Epithelial cell of proximal tubule (primary cell): ENCODE measurements around the gene ZNF385B. TPM values are rescaled to one million over a fixed set of nuclear protein-coding genes. Genes with fewer than 3 reads are reported as not detected.

ENCODE experiments used
- DNase-seq: peaks from one replicate; pipeline ENCODE4 v3.0.0-alpha.2; 2011; ENCODE audit warnings: low read depth
- H3K4me3 ChIP-seq: 2 replicates; pipeline ENCODE4 v1.5.1; 2011; ENCODE audit warnings: low read depth, mild to moderate bottlenecking, low read length
- CTCF ChIP-seq: conservative IDR thresholded peaks from 2 replicates; pipeline ENCODE4 v1.5.1; 2012; ENCODE audit warnings: low read depth, mild to moderate bottlenecking, low read length
- total RNA-seq: library from RNA; depleted of rRNA; stranded (reverse); fragments of >200 nt; gene quantifications from 2 replicates; pipeline ENCODE4 v1.2.3, GENCODE V29; 2015

The ZNF385B gene
- total RNA-seq, 1 donor from 2014 or later: 0.69 TPM

- DNase-seq: no peak
- H3K4me3 ChIP-seq: no peak overlapping the region
- TF ChIP-seq CTCF: no peak
Measured at GRCh38 chr2:179539124-179539511, 322.3 kb downstream of the ZNF385B start.

- no peak for DNase-seq
- H3K4me3 ChIP-seq: no peak overlapping the region
- TF ChIP-seq CTCF: no peak
Measured at GRCh38 chr2:179538406-179539123, 322.8 kb downstream of the ZNF385B start.

- no peak for TF ChIP-seq CTCF
- no peak overlapping the region for H3K4me3 ChIP-seq
- DNase-seq: no peak
Measured at GRCh38 chr2:179536185-179536584, 325.2 kb downstream of the ZNF385B start.

GRCh38 chr2:179533875-179534274 lies 327.5 kb downstream of the ZNF385B start:
- no peak for TF ChIP-seq CTCF
- no peak for DNase-seq
- H3K4me3 ChIP-seq: no peak overlapping the region

- no peak for TF ChIP-seq CTCF
- H3K4me3 ChIP-seq: no peak overlapping the region
- no peak for DNase-seq
Measured at GRCh38 chr2:179532863-179533278, 328.5 kb downstream of the ZNF385B start.

- no peak for DNase-seq
- TF ChIP-seq CTCF: no peak
Measured at GRCh38 chr2:179528576-179529069, 332.8 kb downstream of the ZNF385B start.

GRCh38 chr2:179525340-179525739 lies 336.1 kb downstream of the ZNF385B start:
- TF ChIP-seq CTCF: no peak
- no peak for DNase-seq
- no peak overlapping the region for H3K4me3 ChIP-seq

More at GRCh38 chr2:179528576-179529069, 332.8 kb downstream of the ZNF385B start:
- H3K4me3 ChIP-seq: no peak overlapping the region
